K562 (cell line): ENCODE results near the gene EGR1. TPM values are rescaled to one million over a fixed set of nuclear protein-coding genes. Genes with fewer than 3 reads are reported as not detected.

Source experiments
- DMBX1 ChIP-seq: fragments of 250-450 bp; sonication (Bioruptor Pico); IDR thresholded peaks from 2 replicates; pipeline ENCODE4 v1.8.0; 2022; ENCODE audit warnings: inconsistent platforms, mild to moderate bottlenecking, moderate library complexity, borderline replicate concordance
- ETV6 ChIP-seq, 3 experiments: fragments of 150-350 bp in 1 of 3; sonication (generic) in 1 of 3; formaldehyde crosslinking in 1 of 3; IDR thresholded peaks; 2 replicates each; pipeline versions ENCODE4 v1.6.1 to v1.8.0; 2014 to 2022; ENCODE audit warnings: borderline replicate concordance in 2 of 3, low read depth in 2 of 3, antibody characterized with exemption in 1 of 3, low read length in 1 of 3, mild to moderate bottlenecking in 1 of 3, missing genetic modification reagents in 1 of 3
- GABPB1 ChIP-seq: sonication (generic); formaldehyde crosslinking; IDR thresholded peaks from 2 replicates; pipeline ENCODE4 v1.8.0; 2022; ENCODE audit warnings: mild to moderate bottlenecking, missing genetic modification reagents
- KDM2B ChIP-seq: fragments of 250-450 bp; sonication (Bioruptor Pico); IDR thresholded peaks from 2 replicates; pipeline ENCODE4 v1.8.0; 2021; ENCODE audit warnings: mild to moderate bottlenecking, moderate library complexity
- RBM34 ChIP-seq: fragments of 200-400 bp; formaldehyde crosslinking; IDR thresholded peaks from 2 replicates; pipeline ENCODE4 v1.6.1; 2018; ENCODE audit warnings: low read length, borderline replicate concordance; ENCODE audit not compliant: insufficient read depth
- TAF1 ChIP-seq: IDR thresholded peaks from 2 replicates; pipeline ENCODE4 v1.6.1; 2011; ENCODE audit warnings: mild to moderate bottlenecking, low read length, moderate library complexity; ENCODE audit not compliant: insufficient read depth, control insufficient read depth, severe bottlenecking; ENCODE audit errors: extremely low read depth
- ZBTB7A ChIP-seq: IDR thresholded peaks from 2 replicates; pipeline ENCODE4 v1.6.1; 2011; ENCODE audit warnings: low read depth, mild to moderate bottlenecking, low read length, moderate library complexity, borderline replicate concordance; ENCODE audit not compliant: control insufficient read depth
- polyA plus RNA-seq, 8 experiments: library from polyadenylated mRNA; depleted of rRNA in 4 of 8; stranded (reverse) in 5 of 8; unstranded in 3 of 8; fragments of >200 nt; fragmentation: Nextera tagmentation in 2 of 8; fragmentation: Illumina TruSeq in 1 of 8; extraction: Ambion mirVana in 2 of 8; extraction: Trizol in 1 of 8; gene quantifications; 2 replicates each; pipeline versions ENCODE4 v1.2.1 to v1.2.3, GENCODE V29; 2011 to 2014; ENCODE audit warnings: inconsistent platforms in 1 of 8, missing spikeins in 1 of 8
- total RNA-seq, 7 experiments: library from RNA; depleted of rRNA in 6 of 7; stranded (reverse); fragments of >200 nt in 6 of 7; fragmentation: Illumina TruSeq in 2 of 7; extraction: Trizol in 2 of 7; gene quantifications; 2 replicates each; pipeline versions ENCODE4 v1.2.1 to v1.2.3, GENCODE V29; 2011 to 2021; ENCODE audit warnings: low replicate concordance in 1 of 7
- TF ChIP-seq, protein P1 (sequence below): fragments of 250-450 bp; sonication (Bioruptor Pico); IDR thresholded peaks from 2 replicates; pipeline ENCODE4 v1.4.0; 2020; ENCODE audit warnings: mild to moderate bottlenecking, moderate library complexity
- TF ChIP-seq, protein P2 (sequence below): fragments of 250-450 bp; sonication (Bioruptor Pico); IDR thresholded peaks from 2 replicates; pipeline ENCODE4 v1.9.0; 2021; ENCODE audit warnings: mild to moderate bottlenecking, inconsistent platforms

The EGR1 gene
- total and polyA plus RNA-seq, 9 of the 15 experiments (the other 6 are each of a cell fraction or from before 2014, with no cell fraction given), result 1.3 to 132 (median 21.5) TPM

DNA sequence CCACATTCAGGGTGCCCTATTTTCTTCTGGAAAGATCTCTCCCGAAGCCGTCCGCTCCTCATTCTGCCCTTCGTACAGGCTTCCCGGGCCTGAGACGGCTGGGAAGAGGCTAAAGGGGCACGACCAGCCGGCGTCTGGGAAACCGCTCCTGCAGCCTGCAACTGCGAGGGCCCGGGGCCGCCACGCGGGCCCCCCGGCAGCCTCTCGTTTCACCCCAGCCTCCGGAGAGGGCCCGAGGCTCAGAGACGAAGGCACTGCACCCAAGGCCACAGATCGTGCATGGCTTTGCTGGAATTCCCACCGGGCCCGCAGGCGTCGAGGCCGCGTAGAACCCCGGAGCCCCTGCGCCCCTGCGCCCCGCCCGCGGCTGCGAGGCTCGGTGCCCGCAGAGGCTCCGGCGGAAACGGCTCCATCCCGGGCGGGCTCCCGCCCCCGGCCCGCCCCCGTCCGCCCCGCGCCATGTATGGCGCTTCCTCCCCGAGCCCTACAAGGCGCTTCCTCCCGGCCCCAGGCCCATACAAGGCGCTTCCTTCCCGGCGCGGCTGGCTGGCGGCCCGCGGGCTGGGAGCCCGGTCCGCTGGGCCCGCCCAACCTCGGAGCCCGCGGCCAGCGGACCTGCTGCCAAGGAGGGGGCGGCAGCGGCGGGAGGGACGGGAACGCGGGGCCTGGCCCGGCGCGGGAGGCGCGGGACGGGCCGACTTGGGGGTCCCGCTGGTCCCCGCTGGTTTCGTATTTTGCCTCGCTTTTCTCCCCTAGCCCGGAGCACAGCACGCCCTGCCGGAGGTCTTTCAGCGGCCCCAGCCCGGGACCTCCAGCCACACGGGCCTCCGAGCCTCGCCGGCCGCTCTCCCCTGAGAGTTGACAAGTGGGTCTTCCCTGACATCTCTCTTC is 26.6 kb downstream of the EGR1 start (continued):
- TF ChIP-seq, protein P1, sequence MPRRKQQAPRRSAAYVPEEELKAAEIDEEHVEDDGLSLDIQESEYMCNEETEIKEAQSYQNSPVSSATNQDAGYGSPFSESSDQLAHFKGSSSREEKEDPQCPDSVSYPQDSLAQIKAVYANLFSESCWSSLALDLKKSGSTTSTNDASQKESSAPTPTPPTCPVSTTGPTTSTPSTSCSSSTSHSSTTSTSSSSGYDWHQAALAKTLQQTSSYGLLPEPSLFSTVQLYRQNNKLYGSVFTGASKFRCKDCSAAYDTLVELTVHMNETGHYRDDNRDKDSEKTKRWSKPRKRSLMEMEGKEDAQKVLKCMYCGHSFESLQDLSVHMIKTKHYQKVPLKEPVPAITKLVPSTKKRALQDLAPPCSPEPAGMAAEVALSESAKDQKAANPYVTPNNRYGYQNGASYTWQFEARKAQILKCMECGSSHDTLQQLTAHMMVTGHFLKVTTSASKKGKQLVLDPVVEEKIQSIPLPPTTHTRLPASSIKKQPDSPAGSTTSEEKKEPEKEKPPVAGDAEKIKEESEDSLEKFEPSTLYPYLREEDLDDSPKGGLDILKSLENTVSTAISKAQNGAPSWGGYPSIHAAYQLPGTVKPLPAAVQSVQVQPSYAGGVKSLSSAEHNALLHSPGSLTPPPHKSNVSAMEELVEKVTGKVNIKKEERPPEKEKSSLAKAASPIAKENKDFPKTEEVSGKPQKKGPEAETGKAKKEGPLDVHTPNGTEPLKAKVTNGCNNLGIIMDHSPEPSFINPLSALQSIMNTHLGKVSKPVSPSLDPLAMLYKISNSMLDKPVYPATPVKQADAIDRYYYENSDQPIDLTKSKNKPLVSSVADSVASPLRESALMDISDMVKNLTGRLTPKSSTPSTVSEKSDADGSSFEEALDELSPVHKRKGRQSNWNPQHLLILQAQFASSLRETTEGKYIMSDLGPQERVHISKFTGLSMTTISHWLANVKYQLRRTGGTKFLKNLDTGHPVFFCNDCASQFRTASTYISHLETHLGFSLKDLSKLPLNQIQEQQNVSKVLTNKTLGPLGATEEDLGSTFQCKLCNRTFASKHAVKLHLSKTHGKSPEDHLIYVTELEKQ (CRISPR knock-in tag), result no peak
- TF ChIP-seq RBM34, result 0 out of 2 replicates have a peak, but pooled peaks have one; percentile 44
- TF ChIP-seq DMBX1 (CRISPR knock-in tag), result 0 out of 2 replicates have a peak, but pooled peaks have one; percentile 13
- 0 out of 2 replicates have a peak, but pooled peaks have one; percentile 17 for TF ChIP-seq GABPB1
- peak; percentile 88 for TF ChIP-seq ZBTB7A
- TF ChIP-seq, protein P2, sequence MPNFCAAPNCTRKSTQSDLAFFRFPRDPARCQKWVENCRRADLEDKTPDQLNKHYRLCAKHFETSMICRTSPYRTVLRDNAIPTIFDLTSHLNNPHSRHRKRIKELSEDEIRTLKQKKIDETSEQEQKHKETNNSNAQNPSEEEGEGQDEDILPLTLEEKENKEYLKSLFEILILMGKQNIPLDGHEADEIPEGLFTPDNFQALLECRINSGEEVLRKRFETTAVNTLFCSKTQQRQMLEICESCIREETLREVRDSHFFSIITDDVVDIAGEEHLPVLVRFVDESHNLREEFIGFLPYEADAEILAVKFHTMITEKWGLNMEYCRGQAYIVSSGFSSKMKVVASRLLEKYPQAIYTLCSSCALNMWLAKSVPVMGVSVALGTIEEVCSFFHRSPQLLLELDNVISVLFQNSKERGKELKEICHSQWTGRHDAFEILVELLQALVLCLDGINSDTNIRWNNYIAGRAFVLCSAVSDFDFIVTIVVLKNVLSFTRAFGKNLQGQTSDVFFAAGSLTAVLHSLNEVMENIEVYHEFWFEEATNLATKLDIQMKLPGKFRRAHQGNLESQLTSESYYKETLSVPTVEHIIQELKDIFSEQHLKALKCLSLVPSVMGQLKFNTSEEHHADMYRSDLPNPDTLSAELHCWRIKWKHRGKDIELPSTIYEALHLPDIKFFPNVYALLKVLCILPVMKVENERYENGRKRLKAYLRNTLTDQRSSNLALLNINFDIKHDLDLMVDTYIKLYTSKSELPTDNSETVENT (CRISPR knock-in tag), result peak; percentile 63; the same call in 1 of the 2 replicates
- TF ChIP-seq ETV6 (IDR thresholded peaks at IDR 0.05; ENCODE audit: borderline replicate concordance in 1 of 2, low read depth in 2 of 2, low read length in 1 of 2), result 0 out of 4 replicates have a peak, but pooled peaks of 1 of the 2 experiments have one; percentile 21
- TF ChIP-seq ETV6 (CRISPR knock-in tag; IDR thresholded peaks at IDR 0.05; ENCODE audit: borderline replicate concordance), result no peak
- TF ChIP-seq TAF1, result peak; percentile 57
- TF ChIP-seq KDM2B (CRISPR knock-in tag), result 0 out of 2 replicates have a peak, but pooled peaks have one; percentile 48
